Upper lobe of left lung (tissue), 4 donors: Measurements from ENCODE around the gene CCP110.

Source experiments
- EP300 ChIP-seq, 4 donors: sonication (generic); formaldehyde crosslinking; IDR thresholded peaks; one replicate each; pipeline ENCODE4 v1.5.1; 2017; ENCODE audit warnings: antibody characterized with exemption in 4 of 4, control low read depth in 2 of 4
- TF ChIP-seq, protein P1 (sequence below), 6 experiments: fragments of 450-650 bp in 4 of 6; fragments of 200-600 bp in 2 of 6; sonication (generic) in 2 of 6; IDR thresholded peaks; one replicate each; pipeline ENCODE4 v1.5.1; 2016 to 2019; ENCODE audit warnings: antibody characterized with exemption in 6 of 6

DNA sequence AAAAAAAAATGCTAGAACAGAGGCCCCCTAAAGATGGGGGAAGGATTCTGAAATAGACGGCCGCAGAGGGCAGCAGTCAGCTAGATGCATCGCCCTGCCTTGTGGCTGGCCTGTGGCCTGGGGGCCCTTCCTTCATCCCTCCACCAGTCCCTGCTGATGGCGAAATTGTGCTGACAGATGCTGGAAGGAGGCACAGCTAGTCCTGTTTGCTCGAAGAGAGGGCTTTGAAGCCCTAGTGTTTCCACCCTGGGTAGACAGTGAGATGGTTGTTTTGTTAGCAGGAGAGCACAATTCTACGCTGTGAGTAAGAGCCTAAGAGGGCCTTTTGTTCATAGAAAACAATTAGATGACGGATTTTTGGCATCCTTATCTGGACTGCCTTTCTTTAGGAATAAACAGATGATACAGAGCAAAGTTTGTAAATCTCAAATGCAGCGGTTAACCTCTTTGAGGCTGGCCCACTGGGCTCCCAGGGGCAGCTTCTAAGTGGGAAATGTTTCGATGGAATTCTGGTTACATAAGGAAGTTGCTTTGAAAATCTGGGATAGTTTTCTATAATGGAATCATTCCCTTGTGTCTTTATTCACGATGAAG is 54.7 kb downstream of the CCP110 start:
- no peak for TF ChIP-seq EP300 (IDR thresholded peaks at IDR 0.05)
- TF ChIP-seq, protein P1, sequence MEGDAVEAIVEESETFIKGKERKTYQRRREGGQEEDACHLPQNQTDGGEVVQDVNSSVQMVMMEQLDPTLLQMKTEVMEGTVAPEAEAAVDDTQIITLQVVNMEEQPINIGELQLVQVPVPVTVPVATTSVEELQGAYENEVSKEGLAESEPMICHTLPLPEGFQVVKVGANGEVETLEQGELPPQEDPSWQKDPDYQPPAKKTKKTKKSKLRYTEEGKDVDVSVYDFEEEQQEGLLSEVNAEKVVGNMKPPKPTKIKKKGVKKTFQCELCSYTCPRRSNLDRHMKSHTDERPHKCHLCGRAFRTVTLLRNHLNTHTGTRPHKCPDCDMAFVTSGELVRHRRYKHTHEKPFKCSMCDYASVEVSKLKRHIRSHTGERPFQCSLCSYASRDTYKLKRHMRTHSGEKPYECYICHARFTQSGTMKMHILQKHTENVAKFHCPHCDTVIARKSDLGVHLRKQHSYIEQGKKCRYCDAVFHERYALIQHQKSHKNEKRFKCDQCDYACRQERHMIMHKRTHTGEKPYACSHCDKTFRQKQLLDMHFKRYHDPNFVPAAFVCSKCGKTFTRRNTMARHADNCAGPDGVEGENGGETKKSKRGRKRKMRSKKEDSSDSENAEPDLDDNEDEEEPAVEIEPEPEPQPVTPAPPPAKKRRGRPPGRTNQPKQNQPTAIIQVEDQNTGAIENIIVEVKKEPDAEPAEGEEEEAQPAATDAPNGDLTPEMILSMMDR (IDR thresholded peaks at IDR 0.05), result no peak
